OCI-LY3 (cell line): Measurements from ENCODE around the gene CDK12.

Experiments
- CTCF ChIP-seq: fragments of 200-600, 300-600 bp; sonication (generic); IDR thresholded peaks from 2 replicates; pipeline ENCODE4 v1.5.1; 2014; ENCODE audit warnings: antibody characterized with exemption, low read length, low read depth
- EZH2phosphoT487 ChIP-seq: fragments of 200-600 bp; shearing (Covaris generic); IDR thresholded peaks from 2 replicates; pipeline ENCODE4 v1.6.1; 2018; ENCODE audit warnings: antibody characterized with exemption, mixed run types, low read depth

DNA sequence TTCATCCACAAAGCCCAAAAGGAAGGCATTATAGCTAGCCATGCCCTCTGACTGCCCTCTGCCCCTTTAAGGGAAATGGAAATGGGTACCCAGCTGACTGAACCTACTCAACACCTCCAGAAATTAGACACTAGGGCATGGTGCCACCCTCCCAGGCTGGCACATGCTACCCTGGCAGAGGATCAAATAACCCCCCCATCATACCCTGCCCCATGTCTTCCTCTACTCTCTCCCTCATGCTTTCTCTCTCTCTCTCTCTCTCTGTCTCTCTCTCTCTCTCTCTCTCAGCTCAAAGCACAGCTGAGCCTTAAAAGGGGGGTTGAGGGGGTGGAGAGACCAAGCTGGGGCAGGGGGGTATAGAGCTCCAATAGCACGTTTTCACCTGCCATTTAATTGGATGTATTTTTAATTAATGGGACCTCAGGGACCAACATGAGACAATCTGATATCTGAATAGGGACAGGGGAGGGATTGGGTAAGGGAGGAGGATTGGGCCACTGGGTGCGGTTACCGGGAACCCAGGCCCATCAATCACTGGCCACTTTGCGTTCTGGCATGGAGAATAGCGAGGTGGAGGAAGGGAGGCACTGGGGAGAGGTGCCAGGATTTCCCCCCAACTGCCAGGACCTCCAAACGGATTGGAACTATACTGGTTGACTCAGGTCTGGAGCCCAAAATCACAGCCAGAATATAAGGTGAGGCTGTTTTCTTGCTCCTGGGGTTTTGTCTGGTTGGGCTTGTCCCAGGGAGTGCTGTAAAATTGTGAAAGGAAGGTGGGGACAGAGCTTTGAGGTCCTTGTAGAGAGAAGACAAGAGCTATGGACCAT lies 88.7 kb downstream of the CDK12 start:
- no peak for TF ChIP-seq CTCF
- TF ChIP-seq EZH2phosphoT487, result no peak
